ENCODE results near the gene TRIM54. TPM values are rescaled to one million over a fixed set of nuclear protein-coding genes. Genes with fewer than 3 reads are reported as not detected.

TRIM54 gene
- total and polyA plus RNA-seq, 2 donors from 2014 or later = 0.31 to 2.1 TPM

- intact Hi-C loops (cut with DNase I) = no loop called here
- H3K27ac ChIP-seq (ENCODE audit: low read depth in 2 of 2, low read length in 2 of 2) = no peak overlapping the region
- H3K4me1 ChIP-seq (ENCODE audit: control insufficient read depth in 2 of 3, insufficient read depth in 2 of 3, low read depth in 1 of 3, low read length in 3 of 3) = no peaks in the 10 kb centered on the region
- H3K36me3 ChIP-seq (ENCODE audit: control insufficient read depth in 2 of 3, insufficient read depth in 3 of 3, low read length in 3 of 3) = peaks cover 0 to 27% (median 18%) of the 10 kb centered on the region in 3 donors
- DNase-seq (no peak), FAIRE-seq (no peak)
- H3K4me3 ChIP-seq (ENCODE audit: low read length in 3 of 3) = no peak overlapping the region
- H3K9ac ChIP-seq (ENCODE audit: low read length in 3 of 3) = no peak overlapping the region
- H3K9me3 ChIP-seq (ENCODE audit: control insufficient read depth in 2 of 3, insufficient read depth in 1 of 3, low read length in 3 of 3) = no peaks in the 10 kb centered on the region
- no peaks in the 10 kb centered on the region for H3K27me3 ChIP-seq (ENCODE audit: control insufficient read depth, insufficient read depth, low read length)
- TF ChIP-seq, protein P1, sequence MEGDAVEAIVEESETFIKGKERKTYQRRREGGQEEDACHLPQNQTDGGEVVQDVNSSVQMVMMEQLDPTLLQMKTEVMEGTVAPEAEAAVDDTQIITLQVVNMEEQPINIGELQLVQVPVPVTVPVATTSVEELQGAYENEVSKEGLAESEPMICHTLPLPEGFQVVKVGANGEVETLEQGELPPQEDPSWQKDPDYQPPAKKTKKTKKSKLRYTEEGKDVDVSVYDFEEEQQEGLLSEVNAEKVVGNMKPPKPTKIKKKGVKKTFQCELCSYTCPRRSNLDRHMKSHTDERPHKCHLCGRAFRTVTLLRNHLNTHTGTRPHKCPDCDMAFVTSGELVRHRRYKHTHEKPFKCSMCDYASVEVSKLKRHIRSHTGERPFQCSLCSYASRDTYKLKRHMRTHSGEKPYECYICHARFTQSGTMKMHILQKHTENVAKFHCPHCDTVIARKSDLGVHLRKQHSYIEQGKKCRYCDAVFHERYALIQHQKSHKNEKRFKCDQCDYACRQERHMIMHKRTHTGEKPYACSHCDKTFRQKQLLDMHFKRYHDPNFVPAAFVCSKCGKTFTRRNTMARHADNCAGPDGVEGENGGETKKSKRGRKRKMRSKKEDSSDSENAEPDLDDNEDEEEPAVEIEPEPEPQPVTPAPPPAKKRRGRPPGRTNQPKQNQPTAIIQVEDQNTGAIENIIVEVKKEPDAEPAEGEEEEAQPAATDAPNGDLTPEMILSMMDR (IDR thresholded peaks at IDR 0.05; ENCODE audit: borderline replicate concordance, extremely low read depth, insufficient read depth) = no peak
These were observed 38.7 kb upstream of the TRIM54 start for GRCh38 chr2:27243391-27244130.

DNA sequence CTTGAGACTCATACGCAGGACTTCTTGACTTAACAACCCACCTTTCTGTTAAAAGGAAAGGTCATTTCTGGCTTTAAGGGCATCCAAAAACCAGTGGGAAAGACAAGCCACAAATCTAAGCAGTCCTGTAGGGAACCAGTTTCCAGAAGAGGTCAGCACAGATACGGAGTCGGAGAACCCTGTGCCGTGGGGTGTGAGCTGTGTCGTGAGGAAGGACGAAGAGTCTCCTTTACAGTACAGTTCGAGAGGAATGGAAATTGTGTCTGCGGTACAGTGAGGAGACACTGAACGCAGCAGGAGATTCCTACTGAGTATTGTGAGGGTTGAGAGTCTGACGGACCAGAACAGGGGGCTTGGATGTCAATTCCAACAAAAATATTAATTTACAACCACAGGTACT, 37.1 kb upstream of the TRIM54 start:
- no peak for DNase-seq
- intact Hi-C loops (cut with DNase I) = no loop called here
- Histone ChIP-seq H3K4me3 (ENCODE audit: low read length in 3 of 3) (no peak overlapping the region), H3K36me3 (ENCODE audit: control insufficient read depth in 2 of 3, insufficient read depth in 3 of 3, low read length in 3 of 3) (peaks cover 0 to 16% (median 10%) of the 10 kb centered on the region in 3 donors), H3K9ac (ENCODE audit: low read length in 3 of 3) (no peak overlapping the region), H3K27me3 (ENCODE audit: control insufficient read depth, insufficient read depth, low read length) (no peaks in the 10 kb centered on the region), H3K27ac (ENCODE audit: low read depth in 2 of 2, low read length in 2 of 2) (no peak overlapping the region), H3K9me3 (ENCODE audit: control insufficient read depth in 2 of 3, insufficient read depth in 1 of 3, low read length in 3 of 3) (no peaks in the 10 kb centered on the region), H3K4me1 (ENCODE audit: control insufficient read depth in 2 of 3, insufficient read depth in 2 of 3, low read depth in 1 of 3, low read length in 3 of 3) (peaks cover 0 to 4% (median 0%) of the 10 kb centered on the region in 3 donors)
- TF ChIP-seq, protein P1 (IDR thresholded peaks at IDR 0.05; ENCODE audit: borderline replicate concordance, extremely low read depth, insufficient read depth) = no peak
- no peak for FAIRE-seq

DNA sequence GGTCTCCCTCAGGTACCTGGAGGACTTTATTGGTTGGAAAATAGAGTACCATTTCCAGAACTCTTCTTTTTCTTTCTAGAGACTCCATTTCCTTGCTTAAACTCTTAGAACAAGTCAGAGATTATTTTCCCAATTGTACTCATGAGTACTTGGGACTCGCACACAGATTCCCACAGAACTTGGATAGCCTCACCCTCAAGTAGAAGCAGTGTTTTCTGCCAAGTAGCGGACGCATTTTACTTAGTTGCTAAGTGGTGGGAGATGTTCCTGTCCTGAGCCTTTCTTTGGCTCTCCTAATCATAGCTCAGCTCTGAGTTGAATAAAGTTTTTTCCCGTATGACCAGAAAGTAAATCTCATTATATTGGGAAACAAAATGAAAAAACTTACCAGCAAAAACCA, 36.6 kb upstream of the TRIM54 start:
- Histone ChIP-seq H3K9me3 (ENCODE audit: control insufficient read depth in 2 of 3, insufficient read depth in 1 of 3, low read length in 3 of 3) (no peaks in the 10 kb centered on the region), H3K9ac (ENCODE audit: low read length in 3 of 3) (no peak overlapping the region), H3K27ac (ENCODE audit: low read depth in 2 of 2, low read length in 2 of 2) (no peak overlapping the region), H3K4me1 (ENCODE audit: control insufficient read depth in 2 of 3, insufficient read depth in 2 of 3, low read depth in 1 of 3, low read length in 3 of 3) (peaks cover 0 to 4% (median 0%) of the 10 kb centered on the region in 3 donors), H3K36me3 (ENCODE audit: control insufficient read depth in 2 of 3, insufficient read depth in 3 of 3, low read length in 3 of 3) (peaks cover 0 to 16% (median 8%) of the 10 kb centered on the region in 3 donors), H3K4me3 (ENCODE audit: low read length in 3 of 3) (no peak overlapping the region), H3K27me3 (ENCODE audit: control insufficient read depth, insufficient read depth, low read length) (no peaks in the 10 kb centered on the region)
- intact Hi-C loops (cut with DNase I) = no loop called here
- FAIRE-seq = no peak
- DNase-seq = no peak
- TF ChIP-seq, protein P1 (IDR thresholded peaks at IDR 0.05; ENCODE audit: borderline replicate concordance, extremely low read depth, insufficient read depth) = no peak
